Neural cell (in vitro differentiated cells): ENCODE data around the gene TMEM255B. TPM values are rescaled to one million over a fixed set of nuclear protein-coding genes. Genes with fewer than 3 reads are reported as not detected.

Source experiments
- H2AFZ ChIP-seq: fragments of 200-600, 300-800 bp; sonication (generic), shearing (Covaris generic); 2 replicates; pipeline ENCODE4 v1.6.0; 2014; ENCODE audit warnings: low read depth, mild to moderate bottlenecking, antibody characterized with exemption, low read length, moderate library complexity
- H3F3A ChIP-seq: fragments of 200-600 bp; shearing (Covaris generic); 2 replicates; pipeline ENCODE4 v1.6.1; 2016; ENCODE audit warnings: mild to moderate bottlenecking, moderate library complexity, mixed read lengths, antibody characterized with exemption, low read length; ENCODE audit not compliant: insufficient read depth, poor library complexity, severe bottlenecking
- H3K27ac ChIP-seq: fragments of 200-600, 300-800 bp; sonication (generic), shearing (Covaris generic); 2 replicates; pipeline ENCODE4 v1.5.1; 2014; ENCODE audit warnings: mild to moderate bottlenecking, low read length, moderate library complexity
- H3K27me3 ChIP-seq: fragments of 300-800, 200-600 bp; sonication (generic), shearing (Covaris generic); 2 replicates; pipeline ENCODE4 v1.6.0; 2014; ENCODE audit warnings: mild to moderate bottlenecking, low read depth, low read length, moderate library complexity; ENCODE audit not compliant: insufficient read depth
- H3K36me3 ChIP-seq: fragments of 300-800, 200-600 bp; sonication (generic), shearing (Covaris generic); 2 replicates; pipeline ENCODE4 v1.5.1; 2014; ENCODE audit warnings: mild to moderate bottlenecking, antibody characterized with exemption, low read length, moderate library complexity; ENCODE audit not compliant: insufficient read depth
- H3K4me2 ChIP-seq: fragments of 300-800, 200-600 bp; sonication (generic), shearing (Covaris generic); 2 replicates; pipeline ENCODE4 v1.6.0; 2014; ENCODE audit warnings: mild to moderate bottlenecking, low read length
- H3K4me3 ChIP-seq: fragments of 300-800, 200-600 bp; sonication (generic), shearing (Covaris generic); 2 replicates; pipeline ENCODE4 v1.5.1; 2014; ENCODE audit warnings: mild to moderate bottlenecking, low read length, moderate library complexity
- H3K79me2 ChIP-seq: fragments of 200-600 bp; shearing (Covaris generic); replicated peaks from 2 replicates; pipeline ENCODE4 v1.6.0; 2014; ENCODE audit warnings: mild to moderate bottlenecking, low read length, moderate library complexity; ENCODE audit not compliant: insufficient read depth
- H3K9ac ChIP-seq: fragments of 300-800, 200-600 bp; sonication (generic), shearing (Covaris generic); 2 replicates; pipeline ENCODE4 v1.6.1; 2016; ENCODE audit warnings: mild to moderate bottlenecking, low read length, mixed read lengths
- H3K9me2 ChIP-seq: fragments of 200-600 bp; shearing (Covaris generic); 2 replicates; pipeline ENCODE4 v1.6.1; 2016; ENCODE audit warnings: mild to moderate bottlenecking, low read length, mixed read lengths; ENCODE audit not compliant: insufficient read depth
- H3K9me3 ChIP-seq: fragments of 200-600, 300-800 bp; sonication (generic), shearing (Covaris generic); 2 replicates; pipeline ENCODE4 v1.6.1; 2016; ENCODE audit warnings: mild to moderate bottlenecking, mixed run types, low read length, moderate library complexity, mixed read lengths
- H4K20me1 ChIP-seq: fragments of 200-600 bp; shearing (Covaris generic); 2 replicates; pipeline ENCODE4 v1.6.1; 2016; ENCODE audit warnings: mild to moderate bottlenecking, mixed run types; ENCODE audit not compliant: insufficient read depth
- CTCF ChIP-seq: fragments of 450-650 bp; IDR thresholded peaks from 2 replicates; pipeline ENCODE4 v1.5.1; 2014; ENCODE audit warnings: antibody characterized with exemption, mild to moderate bottlenecking, moderate library complexity; ENCODE audit not compliant: poor library complexity, severe bottlenecking
- EP300 ChIP-seq: fragments of 450-650 bp; conservative IDR thresholded peaks from 2 replicates; pipeline ENCODE4 v1.6.1; 2014; ENCODE audit warnings: antibody characterized with exemption, mild to moderate bottlenecking, moderate library complexity; ENCODE audit not compliant: poor library complexity, severe bottlenecking
- EZH2 ChIP-seq: fragments of 200-600, 300-800 bp; shearing (Covaris generic), sonication (generic); IDR thresholded peaks from 2 replicates; pipeline ENCODE4 v1.6.1; 2014; ENCODE audit warnings: antibody characterized with exemption, low read length, borderline replicate concordance, mild to moderate bottlenecking; ENCODE audit not compliant: insufficient read depth, poor library complexity, severe bottlenecking
- MXI1 ChIP-seq: fragments of 450-650 bp; conservative IDR thresholded peaks from 2 replicates; pipeline ENCODE4 v1.6.1; 2014; ENCODE audit warnings: antibody characterized with exemption, mild to moderate bottlenecking; ENCODE audit not compliant: poor library complexity, severe bottlenecking
- POLR2AphosphoS5 ChIP-seq: IDR thresholded peaks from 2 replicates; pipeline ENCODE4 v1.6.1; 2012
- RAD21 ChIP-seq: fragments of 450-650 bp; conservative IDR thresholded peaks from 2 replicates; pipeline ENCODE4 v1.6.1; 2014; ENCODE audit warnings: antibody characterized with exemption, mild to moderate bottlenecking, moderate library complexity
- REST ChIP-seq: IDR thresholded peaks from 2 replicates; pipeline ENCODE4 v1.6.1; 2012; ENCODE audit warnings: borderline replicate concordance
- SMC3 ChIP-seq: fragments of 450-650 bp; conservative IDR thresholded peaks from 2 replicates; pipeline ENCODE4 v1.6.1; 2014; ENCODE audit warnings: antibody characterized with exemption, mild to moderate bottlenecking, moderate library complexity; ENCODE audit not compliant: poor library complexity
- TAF1 ChIP-seq: IDR thresholded peaks from 2 replicates; pipeline ENCODE4 v1.6.1; 2012; ENCODE audit warnings: low read depth
- polyA plus RNA-seq: library from polyadenylated mRNA; depleted of rRNA; stranded (reverse); fragments of >200 nt; gene quantifications from 2 replicates; pipeline ENCODE4 v1.2.3, GENCODE V29; 2014

The TMEM255B gene
- polyA plus RNA-seq, 1 donor from 2014 or later: not detected

- Histone ChIP-seq H3K4me3 (no peak overlapping the region), H4K20me1 (no peaks in the 10 kb centered on the region), H3K4me2 (no peak overlapping the region), H3K27ac (no peak overlapping the region), H3K27me3 (no peaks in the 10 kb centered on the region), H3F3A (no peaks in the 10 kb centered on the region), H3K9me3 (no peaks in the 10 kb centered on the region), H3K79me2 (no peaks in the 10 kb centered on the region), H3K9ac (no peak overlapping the region), H3K9me2 (no peaks in the 10 kb centered on the region), H3K36me3 (no peaks in the 10 kb centered on the region), H2AFZ (no peak overlapping the region)
- TF ChIP-seq REST: no peak
- TF ChIP-seq POLR2AphosphoS5: no peak
- TF ChIP-seq CTCF: no peak
- TF ChIP-seq MXI1: no peak
- no peak for TF ChIP-seq TAF1
- no peak for TF ChIP-seq EZH2
- TF ChIP-seq SMC3: no peak
- TF ChIP-seq RAD21: no peak
- no peak for TF ChIP-seq EP300
Measured at GRCh38 chr13:113792886-113793717, 34.1 kb downstream of the TMEM255B start.

GRCh38 chr13:113793718-113794085 is 34.7 kb downstream of the TMEM255B start:
- no peak overlapping the region for H2AFZ ChIP-seq
- H3K4me2 ChIP-seq: no peak overlapping the region
- H3K27ac ChIP-seq: no peak overlapping the region
- TF ChIP-seq RAD21 (no peak), MXI1 (no peak), SMC3 (no peak), CTCF (no peak), EZH2 (no peak), EP300 (no peak), REST (no peak), TAF1 (no peak), POLR2AphosphoS5 (no peak)
- H3K36me3 ChIP-seq: no peaks in the 10 kb centered on the region
- H3K4me3 ChIP-seq: no peak overlapping the region
- no peaks in the 10 kb centered on the region for H3F3A ChIP-seq
- H3K9me3 ChIP-seq: no peaks in the 10 kb centered on the region
- no peaks in the 10 kb centered on the region for H3K27me3 ChIP-seq
- no peaks in the 10 kb centered on the region for H3K79me2 ChIP-seq
- H3K9ac ChIP-seq: no peak overlapping the region
- no peaks in the 10 kb centered on the region for H3K9me2 ChIP-seq
- H4K20me1 ChIP-seq: no peaks in the 10 kb centered on the region
